HG03442 (cell line): ENCODE results near the gene DIPK1B.

Experiments
- ATAC-seq: cut with Tn5 transposase; IDR thresholded peaks from one replicate; pipeline ENCODE4 v1.9.1; 2021; ENCODE audit warnings: mild to moderate bottlenecking, moderate library complexity; ENCODE audit not compliant: unreplicated experiment

DIPK1B gene

GRCh38 chr9:136718345-136719194 is 6.2 kb downstream of the DIPK1B start:
- no peak for ATAC-seq

DNA sequence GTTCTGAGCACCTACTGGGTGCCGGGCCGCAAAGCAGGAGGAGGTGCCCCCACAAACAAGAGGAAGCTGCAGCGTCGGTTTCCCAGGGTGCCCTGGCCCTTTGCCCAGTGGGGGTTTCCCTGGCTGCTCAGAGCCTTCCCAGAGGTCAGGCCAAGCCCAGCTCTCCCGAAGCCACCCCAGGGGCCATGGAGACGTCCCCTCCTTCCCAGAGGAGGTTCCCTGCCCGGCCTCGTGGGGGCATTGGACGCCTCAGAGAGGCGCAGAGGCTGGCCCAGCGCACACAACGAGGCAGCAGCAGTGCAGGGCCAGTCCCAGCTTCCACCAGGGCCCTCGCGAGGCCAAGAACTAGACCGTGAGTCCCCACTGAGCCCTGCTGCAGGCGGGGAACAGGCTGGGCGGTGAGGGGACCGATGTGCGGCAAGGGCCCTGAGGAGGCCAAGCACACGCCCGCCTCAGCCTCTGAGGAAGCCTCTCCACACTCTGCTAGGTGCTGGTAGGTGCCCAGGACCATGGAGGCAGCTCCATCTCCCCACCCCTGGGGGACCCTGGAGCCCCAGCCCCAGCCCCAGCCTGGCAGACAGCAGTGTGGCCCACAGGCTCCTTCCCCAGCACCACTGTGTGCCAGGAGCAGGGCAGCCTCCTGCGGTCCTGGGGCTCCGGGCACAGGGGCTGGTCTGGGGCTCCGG is 7.0 kb downstream of the DIPK1B start:
- ATAC-seq: no peak

- no peak for ATAC-seq
These were observed 8.0 kb downstream of the DIPK1B start for GRCh38 chr9:136720251-136720897.

GRCh38 chr9:136720898-136721338 is 8.5 kb downstream of the DIPK1B start:
- ATAC-seq: no peak

- ATAC-seq: no peak
These were observed 9.1 kb downstream of the DIPK1B start for GRCh38 chr9:136721339-136722092.

DNA sequence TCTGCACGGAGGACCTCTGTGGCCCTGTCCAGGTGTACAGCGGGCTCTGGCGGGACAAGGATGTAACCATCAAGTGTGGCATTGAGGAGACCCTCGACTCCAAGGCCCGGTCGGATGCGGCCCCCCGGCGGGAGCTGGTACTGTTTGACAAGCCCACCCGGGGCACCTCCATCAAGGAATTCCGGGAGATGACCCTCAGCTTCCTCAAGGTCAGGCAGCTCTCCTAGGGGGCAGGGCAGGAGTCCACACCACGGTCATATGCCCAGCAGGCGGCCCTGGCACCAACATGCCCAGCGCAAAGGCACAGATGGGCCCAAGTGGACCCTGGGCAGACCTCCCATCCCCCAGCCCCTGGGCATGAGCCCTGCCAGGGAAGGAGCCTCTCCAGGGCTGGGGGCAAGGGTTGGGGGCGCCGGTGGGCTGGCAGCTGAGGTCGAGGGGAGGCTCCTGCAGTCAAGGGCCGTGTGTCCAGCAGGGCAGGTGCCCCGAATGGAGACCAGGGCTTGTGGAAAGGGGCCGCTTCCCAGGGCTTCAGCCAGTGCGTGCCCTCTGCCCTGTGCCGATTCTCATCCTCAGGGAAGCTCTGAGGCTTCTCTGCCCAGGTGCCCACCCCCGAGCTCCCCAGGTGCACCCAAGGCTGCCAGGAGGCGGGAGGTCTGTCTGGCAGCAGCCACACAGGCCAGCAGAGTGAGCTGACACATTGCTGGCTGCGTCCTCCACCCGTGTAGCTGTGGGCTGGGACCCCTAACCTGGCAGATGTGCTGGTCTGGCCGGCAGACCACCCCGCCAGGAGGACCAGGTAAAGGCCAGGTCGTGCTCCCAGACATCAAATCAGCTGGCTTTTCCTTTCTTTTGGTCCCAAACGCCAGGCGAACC is 10.0 kb downstream of the DIPK1B start:
- no peak for ATAC-seq

- no peak for ATAC-seq
These were observed 10.6 kb downstream of the DIPK1B start for GRCh38 chr9:136722969-136723356.

- no peak for ATAC-seq
These were observed 11.1 kb downstream of the DIPK1B start for GRCh38 chr9:136723362-136723976.

GRCh38 chr9:136723989-136724388 is 11.6 kb downstream of the DIPK1B start:
- no peak for ATAC-seq

- no peak for ATAC-seq
These were observed 12.4 kb downstream of the DIPK1B start for GRCh38 chr9:136724772-136725171.

GRCh38 chr9:136725612-136726011 is 13.2 kb downstream of the DIPK1B start:
- ATAC-seq: no peak

DNA sequence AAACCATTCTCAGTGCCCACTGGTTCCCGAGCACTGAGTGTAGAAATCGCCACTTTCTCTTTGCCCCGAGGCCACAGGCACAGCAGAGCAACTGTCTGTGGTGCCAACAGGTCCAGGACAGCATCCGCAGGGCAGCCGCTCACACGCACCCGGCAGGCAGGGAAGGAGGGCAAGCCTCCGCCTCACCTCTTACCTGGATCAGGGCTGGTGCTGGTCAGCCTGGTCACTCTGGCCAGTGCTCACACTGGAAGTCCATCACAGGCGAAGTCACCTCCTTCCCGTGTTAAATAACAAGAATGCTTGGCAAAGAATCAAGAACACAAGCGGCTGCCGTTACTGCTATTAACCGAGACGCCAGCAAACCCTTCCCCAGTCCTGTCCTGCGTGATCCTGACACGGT is 13.7 kb downstream of the DIPK1B start:
- no peak for ATAC-seq

- no peak for ATAC-seq
These were observed 14.3 kb downstream of the DIPK1B start for GRCh38 chr9:136726631-136727191.

- ATAC-seq: peak; percentile 71
These were observed 15.7 kb downstream of the DIPK1B start for GRCh38 chr9:136728080-136728547.

- ATAC-seq: peak; percentile 21
These were observed 16.3 kb downstream of the DIPK1B start for GRCh38 chr9:136728548-136729123.

- ATAC-seq: no peak
These were observed 16.8 kb downstream of the DIPK1B start for GRCh38 chr9:136729144-136729543.

DNA sequence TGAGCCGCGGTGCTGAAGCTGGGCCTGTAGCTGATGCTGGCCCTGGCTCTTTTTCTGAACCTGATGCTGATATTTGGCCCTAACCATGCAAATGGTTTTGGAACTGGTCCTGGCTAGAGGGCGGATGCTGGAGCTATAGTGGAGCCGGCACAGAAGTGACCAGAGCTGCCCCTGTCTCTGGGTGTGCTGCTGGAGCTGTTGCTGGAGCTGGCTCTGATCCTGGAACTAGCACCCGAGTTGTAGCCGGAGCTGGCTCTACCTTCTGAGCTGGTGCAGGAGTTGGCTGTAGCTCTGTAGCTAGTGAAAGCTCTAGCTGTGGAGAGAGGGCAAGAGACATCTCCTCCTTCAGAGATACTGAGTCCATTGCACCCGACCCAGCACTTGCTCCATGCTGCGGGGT is 17.6 kb downstream of the DIPK1B start:
- no peak for ATAC-seq

GRCh38 chr9:136732444-136733178 is 20.2 kb downstream of the DIPK1B start:
- no peak for ATAC-seq
